Neural cell (in vitro differentiated cells): ENCODE results near the gene RAI14. TPM values are rescaled to one million over a fixed set of nuclear protein-coding genes. Genes with fewer than 3 reads are reported as not detected.

Experiments
- H2AFZ ChIP-seq: fragments of 200-600, 300-800 bp; sonication (generic), shearing (Covaris generic); 2 replicates; pipeline ENCODE4 v1.6.0; 2014; ENCODE audit warnings: low read depth, mild to moderate bottlenecking, antibody characterized with exemption, low read length, moderate library complexity
- H3F3A ChIP-seq: fragments of 200-600 bp; shearing (Covaris generic); 2 replicates; pipeline ENCODE4 v1.6.1; 2016; ENCODE audit warnings: mild to moderate bottlenecking, moderate library complexity, mixed read lengths, antibody characterized with exemption, low read length; ENCODE audit not compliant: insufficient read depth, poor library complexity, severe bottlenecking
- H3K27ac ChIP-seq: fragments of 200-600, 300-800 bp; sonication (generic), shearing (Covaris generic); 2 replicates; pipeline ENCODE4 v1.5.1; 2014; ENCODE audit warnings: mild to moderate bottlenecking, low read length, moderate library complexity
- H3K27me3 ChIP-seq: fragments of 300-800, 200-600 bp; sonication (generic), shearing (Covaris generic); 2 replicates; pipeline ENCODE4 v1.6.0; 2014; ENCODE audit warnings: mild to moderate bottlenecking, low read depth, low read length, moderate library complexity; ENCODE audit not compliant: insufficient read depth
- H3K36me3 ChIP-seq: fragments of 300-800, 200-600 bp; sonication (generic), shearing (Covaris generic); 2 replicates; pipeline ENCODE4 v1.5.1; 2014; ENCODE audit warnings: mild to moderate bottlenecking, antibody characterized with exemption, low read length, moderate library complexity; ENCODE audit not compliant: insufficient read depth
- H3K4me2 ChIP-seq: fragments of 300-800, 200-600 bp; sonication (generic), shearing (Covaris generic); 2 replicates; pipeline ENCODE4 v1.6.0; 2014; ENCODE audit warnings: mild to moderate bottlenecking, low read length
- H3K4me3 ChIP-seq: fragments of 300-800, 200-600 bp; sonication (generic), shearing (Covaris generic); 2 replicates; pipeline ENCODE4 v1.5.1; 2014; ENCODE audit warnings: mild to moderate bottlenecking, low read length, moderate library complexity
- H3K79me2 ChIP-seq: fragments of 200-600 bp; shearing (Covaris generic); replicated peaks from 2 replicates; pipeline ENCODE4 v1.6.0; 2014; ENCODE audit warnings: mild to moderate bottlenecking, low read length, moderate library complexity; ENCODE audit not compliant: insufficient read depth
- H3K9ac ChIP-seq: fragments of 300-800, 200-600 bp; sonication (generic), shearing (Covaris generic); 2 replicates; pipeline ENCODE4 v1.6.1; 2016; ENCODE audit warnings: mild to moderate bottlenecking, low read length, mixed read lengths
- H3K9me2 ChIP-seq: fragments of 200-600 bp; shearing (Covaris generic); 2 replicates; pipeline ENCODE4 v1.6.1; 2016; ENCODE audit warnings: mild to moderate bottlenecking, low read length, mixed read lengths; ENCODE audit not compliant: insufficient read depth
- H3K9me3 ChIP-seq: fragments of 200-600, 300-800 bp; sonication (generic), shearing (Covaris generic); 2 replicates; pipeline ENCODE4 v1.6.1; 2016; ENCODE audit warnings: mild to moderate bottlenecking, mixed run types, low read length, moderate library complexity, mixed read lengths
- H4K20me1 ChIP-seq: fragments of 200-600 bp; shearing (Covaris generic); 2 replicates; pipeline ENCODE4 v1.6.1; 2016; ENCODE audit warnings: mild to moderate bottlenecking, mixed run types; ENCODE audit not compliant: insufficient read depth
- CTCF ChIP-seq: fragments of 450-650 bp; IDR thresholded peaks from 2 replicates; pipeline ENCODE4 v1.5.1; 2014; ENCODE audit warnings: antibody characterized with exemption, mild to moderate bottlenecking, moderate library complexity; ENCODE audit not compliant: poor library complexity, severe bottlenecking
- EP300 ChIP-seq: fragments of 450-650 bp; conservative IDR thresholded peaks from 2 replicates; pipeline ENCODE4 v1.6.1; 2014; ENCODE audit warnings: antibody characterized with exemption, mild to moderate bottlenecking, moderate library complexity; ENCODE audit not compliant: poor library complexity, severe bottlenecking
- EZH2 ChIP-seq: fragments of 200-600, 300-800 bp; shearing (Covaris generic), sonication (generic); IDR thresholded peaks from 2 replicates; pipeline ENCODE4 v1.6.1; 2014; ENCODE audit warnings: antibody characterized with exemption, low read length, borderline replicate concordance, mild to moderate bottlenecking; ENCODE audit not compliant: insufficient read depth, poor library complexity, severe bottlenecking
- MXI1 ChIP-seq: fragments of 450-650 bp; conservative IDR thresholded peaks from 2 replicates; pipeline ENCODE4 v1.6.1; 2014; ENCODE audit warnings: antibody characterized with exemption, mild to moderate bottlenecking; ENCODE audit not compliant: poor library complexity, severe bottlenecking
- POLR2AphosphoS5 ChIP-seq: IDR thresholded peaks from 2 replicates; pipeline ENCODE4 v1.6.1; 2012
- RAD21 ChIP-seq: fragments of 450-650 bp; conservative IDR thresholded peaks from 2 replicates; pipeline ENCODE4 v1.6.1; 2014; ENCODE audit warnings: antibody characterized with exemption, mild to moderate bottlenecking, moderate library complexity
- REST ChIP-seq: IDR thresholded peaks from 2 replicates; pipeline ENCODE4 v1.6.1; 2012; ENCODE audit warnings: borderline replicate concordance
- SMC3 ChIP-seq: fragments of 450-650 bp; conservative IDR thresholded peaks from 2 replicates; pipeline ENCODE4 v1.6.1; 2014; ENCODE audit warnings: antibody characterized with exemption, mild to moderate bottlenecking, moderate library complexity; ENCODE audit not compliant: poor library complexity
- TAF1 ChIP-seq: IDR thresholded peaks from 2 replicates; pipeline ENCODE4 v1.6.1; 2012; ENCODE audit warnings: low read depth
- polyA plus RNA-seq: library from polyadenylated mRNA; depleted of rRNA; stranded (reverse); fragments of >200 nt; gene quantifications from 2 replicates; pipeline ENCODE4 v1.2.3, GENCODE V29; 2014

RAI14 gene
- polyA plus RNA-seq, 1 donor from 2014 or later: 7.8 TPM

- no peaks in the 10 kb centered on the region for H3K36me3 ChIP-seq
- no peaks in the 10 kb centered on the region for H4K20me1 ChIP-seq
- H3K79me2 ChIP-seq: peaks cover 4% of the 10 kb centered on the region
- no peak overlapping the region for H3K9ac ChIP-seq
- no peak for TF ChIP-seq EP300
- TF ChIP-seq POLR2AphosphoS5: no peak
- no peak for TF ChIP-seq CTCF
- TF ChIP-seq REST: no peak
- TF ChIP-seq RAD21: no peak
- TF ChIP-seq EZH2: no peak
- TF ChIP-seq MXI1: no peak
- no peak for TF ChIP-seq TAF1
- no peak for TF ChIP-seq SMC3
- H3K4me3 ChIP-seq: no peak overlapping the region
- H3F3A ChIP-seq: no peaks in the 10 kb centered on the region
- no peaks in the 10 kb centered on the region for H3K9me3 ChIP-seq
- no peak overlapping the region for H3K4me2 ChIP-seq
- no peak overlapping the region for H3K27ac ChIP-seq
- H3K9me2 ChIP-seq: no peaks in the 10 kb centered on the region
- H3K27me3 ChIP-seq: no peaks in the 10 kb centered on the region
- H2AFZ ChIP-seq: no peak overlapping the region
Measured at GRCh38 chr5:34735491-34736426, 79.6 kb downstream of the RAI14 start.

GRCh38 chr5:34736445-34737115, 80.5 kb downstream of the RAI14 start:
- Histone ChIP-seq H3K9ac (no peak overlapping the region), H3K79me2 (peaks cover 4% of the 10 kb centered on the region), H3K4me3 (no peak overlapping the region), H4K20me1 (no peaks in the 10 kb centered on the region), H3K4me2 (no peak overlapping the region), H3K9me2 (no peaks in the 10 kb centered on the region), H3K27ac (no peak overlapping the region), H3F3A (no peaks in the 10 kb centered on the region), H3K27me3 (no peaks in the 10 kb centered on the region), H2AFZ (no peak overlapping the region), H3K36me3 (no peaks in the 10 kb centered on the region), H3K9me3 (no peaks in the 10 kb centered on the region)
- TF ChIP-seq EZH2 (no peak), TAF1 (no peak), RAD21 (no peak), CTCF (no peak), REST (no peak), POLR2AphosphoS5 (no peak), SMC3 (no peak), EP300 (no peak), MXI1 (no peak)
